Measurements from ENCODE around the gene ADGRV1. TPM values are rescaled to one million over a fixed set of nuclear protein-coding genes. Genes with fewer than 3 reads are reported as not detected.

The ADGRV1 gene
- polyA plus RNA-seq, 1 of the 3 experiments (the other 2 are of a cell fraction), result 0.23 TPM

DNA sequence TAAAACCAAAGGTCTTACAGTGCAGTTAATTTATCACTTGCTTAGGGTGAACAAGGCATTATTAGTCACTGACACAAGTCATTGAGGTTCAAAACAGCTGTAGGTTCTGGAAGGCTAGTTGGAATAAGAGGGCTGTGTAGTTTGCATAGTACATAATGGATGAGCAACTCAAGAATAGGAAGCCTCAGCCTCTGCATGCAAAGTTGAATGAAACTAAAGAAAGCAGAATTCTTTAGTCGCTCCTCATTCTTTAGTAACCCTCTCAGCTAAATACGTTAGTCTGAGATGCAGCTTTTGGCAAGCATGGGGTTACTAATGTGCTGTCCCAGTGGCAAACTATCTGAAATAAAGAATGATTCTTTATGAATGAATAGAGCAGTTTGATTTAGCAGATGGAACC, 74.2 kb downstream of the ADGRV1 start:
- no peaks in the 10 kb centered on the region for H3K36me3 ChIP-seq (replicated peaks in 1 of 2; ENCODE audit: control insufficient read depth in 1 of 2, insufficient read depth in 2 of 2, low read length in 1 of 2)
- POLR2A ChIA-PET, result no interaction called here
- no peak overlapping the region for H3K4me2 ChIP-seq
- no peak overlapping the region for H3K9ac ChIP-seq
- 40% methylated on average over 2 of the region's 2 CpGs for WGBS (ENCODE audit: low lambda C conversion rate)
- no peaks in the 10 kb centered on the region for H3K79me2 ChIP-seq (ENCODE audit: insufficient read depth)
- CTCF ChIA-PET, result interaction anchor here (1.4 kb wide), 1 partner anchor 151 kb away, joined by 3 read pairs; no protein-coding TSS in a partner anchor
- H3F3A ChIP-seq (replicated peaks; ENCODE audit: insufficient read depth), result no peaks in the 10 kb centered on the region
- no peaks in the 10 kb centered on the region for H3K4me1 ChIP-seq (ENCODE audit: control insufficient read depth in 1 of 2, insufficient read depth in 2 of 2, low read depth in 1 of 2, low read length in 1 of 2)
- no peaks in the 10 kb centered on the region; the same call in 1 of the 2 replicates for H3K9me3 ChIP-seq
- H3K9me2 ChIP-seq, result no peaks in the 10 kb centered on the region
- H3K4me3 ChIP-seq (ENCODE audit: low read depth in 2 of 2, low read length in 1 of 2), result no peak overlapping the region
- H2AFZ ChIP-seq (ENCODE audit: low read depth), result no peak overlapping the region
- H3K27ac ChIP-seq (ENCODE audit: low read depth in 2 of 2, low read length in 1 of 2), result no peak overlapping the region
- TF ChIP-seq RCOR1 (IDR thresholded peaks at IDR 0.05; ENCODE audit: low read length) (no peak), RFX5 (IDR thresholded peaks at IDR 0.05; ENCODE audit: low read length) (no peak), CHD2 (IDR thresholded peaks at IDR 0.05; ENCODE audit: low read length, partially characterized antibody) (no peak), MEF2A (IDR thresholded peaks at IDR 0.05; ENCODE audit: borderline replicate concordance, low read depth) (no peak), GATA2 (CRISPR knock-in tag; IDR thresholded peaks at IDR 0.05) (no peak), EZH2phosphoT487 (IDR thresholded peaks at IDR 0.05; ENCODE audit: borderline replicate concordance, low read depth) (no peak), SIN3A (IDR thresholded peaks at IDR 0.05; ENCODE audit: borderline replicate concordance, low read depth, low read length) (no peak), PBX3 (IDR thresholded peaks at IDR 0.05) (no peak), EP300 (IDR thresholded peaks at IDR 0.05; ENCODE audit: borderline replicate concordance in 1 of 2, low read depth in 1 of 2, low read length in 1 of 2) (no peak), NRF1 (IDR thresholded peaks at IDR 0.05; ENCODE audit: low read depth, low read length) (no peak), FOXJ3 (CRISPR knock-in tag; IDR thresholded peaks at IDR 0.05) (no peak), TAF1 (IDR thresholded peaks at IDR 0.05; ENCODE audit: borderline replicate concordance, low read depth, low read length) (no peak), TCF12 (IDR thresholded peaks at IDR 0.05) (no peak), NFIC (IDR thresholded peaks at IDR 0.05; ENCODE audit: borderline replicate concordance) (no peak), FOSL2 (IDR thresholded peaks at IDR 0.05; ENCODE audit: borderline replicate concordance, low read depth) (no peak), ZBTB33 (IDR thresholded peaks at IDR 0.05; ENCODE audit: borderline replicate concordance, low read depth) (no peak)
- TF ChIP-seq, protein P1, sequence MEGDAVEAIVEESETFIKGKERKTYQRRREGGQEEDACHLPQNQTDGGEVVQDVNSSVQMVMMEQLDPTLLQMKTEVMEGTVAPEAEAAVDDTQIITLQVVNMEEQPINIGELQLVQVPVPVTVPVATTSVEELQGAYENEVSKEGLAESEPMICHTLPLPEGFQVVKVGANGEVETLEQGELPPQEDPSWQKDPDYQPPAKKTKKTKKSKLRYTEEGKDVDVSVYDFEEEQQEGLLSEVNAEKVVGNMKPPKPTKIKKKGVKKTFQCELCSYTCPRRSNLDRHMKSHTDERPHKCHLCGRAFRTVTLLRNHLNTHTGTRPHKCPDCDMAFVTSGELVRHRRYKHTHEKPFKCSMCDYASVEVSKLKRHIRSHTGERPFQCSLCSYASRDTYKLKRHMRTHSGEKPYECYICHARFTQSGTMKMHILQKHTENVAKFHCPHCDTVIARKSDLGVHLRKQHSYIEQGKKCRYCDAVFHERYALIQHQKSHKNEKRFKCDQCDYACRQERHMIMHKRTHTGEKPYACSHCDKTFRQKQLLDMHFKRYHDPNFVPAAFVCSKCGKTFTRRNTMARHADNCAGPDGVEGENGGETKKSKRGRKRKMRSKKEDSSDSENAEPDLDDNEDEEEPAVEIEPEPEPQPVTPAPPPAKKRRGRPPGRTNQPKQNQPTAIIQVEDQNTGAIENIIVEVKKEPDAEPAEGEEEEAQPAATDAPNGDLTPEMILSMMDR (IDR thresholded peaks at IDR 0.05), result no peak
- TF ChIP-seq, protein P2, sequence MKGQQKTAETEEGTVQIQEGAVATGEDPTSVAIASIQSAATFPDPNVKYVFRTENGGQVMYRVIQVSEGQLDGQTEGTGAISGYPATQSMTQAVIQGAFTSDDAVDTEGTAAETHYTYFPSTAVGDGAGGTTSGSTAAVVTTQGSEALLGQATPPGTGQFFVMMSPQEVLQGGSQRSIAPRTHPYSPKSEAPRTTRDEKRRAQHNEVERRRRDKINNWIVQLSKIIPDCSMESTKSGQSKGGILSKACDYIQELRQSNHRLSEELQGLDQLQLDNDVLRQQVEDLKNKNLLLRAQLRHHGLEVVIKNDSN (IDR thresholded peaks at IDR 0.05; ENCODE audit: borderline replicate concordance, low read depth), result no peak
- DNase-seq, result no peak
- H3K27me3 ChIP-seq (ENCODE audit: insufficient read depth), result no peaks in the 10 kb centered on the region
- H4K20me1 ChIP-seq (ENCODE audit: insufficient read depth), result no peaks in the 10 kb centered on the region

Measured in SK-N-SH (cell line).